A673 (cell line): Measurements from ENCODE around the gene ZBTB8B.

Source experiments
- EZH2 ChIP-seq: fragments of 200-600 bp; sonication (generic); IDR thresholded peaks from 2 replicates; pipeline ENCODE4 v1.6.1; 2017; ENCODE audit warnings: borderline replicate concordance, low read depth, mild to moderate bottlenecking, mixed read lengths, antibody characterized with exemption, low read length; ENCODE audit not compliant: poor library complexity, severe bottlenecking
- TF ChIP-seq, protein P1 (sequence below): fragments of 300-800, 200-600 bp; sonication (generic); conservative IDR thresholded peaks from 2 replicates; pipeline ENCODE4 v1.5.1; 2017; ENCODE audit warnings: low read depth, mild to moderate bottlenecking, antibody characterized with exemption, low read length, moderate library complexity, mixed read lengths

DNA sequence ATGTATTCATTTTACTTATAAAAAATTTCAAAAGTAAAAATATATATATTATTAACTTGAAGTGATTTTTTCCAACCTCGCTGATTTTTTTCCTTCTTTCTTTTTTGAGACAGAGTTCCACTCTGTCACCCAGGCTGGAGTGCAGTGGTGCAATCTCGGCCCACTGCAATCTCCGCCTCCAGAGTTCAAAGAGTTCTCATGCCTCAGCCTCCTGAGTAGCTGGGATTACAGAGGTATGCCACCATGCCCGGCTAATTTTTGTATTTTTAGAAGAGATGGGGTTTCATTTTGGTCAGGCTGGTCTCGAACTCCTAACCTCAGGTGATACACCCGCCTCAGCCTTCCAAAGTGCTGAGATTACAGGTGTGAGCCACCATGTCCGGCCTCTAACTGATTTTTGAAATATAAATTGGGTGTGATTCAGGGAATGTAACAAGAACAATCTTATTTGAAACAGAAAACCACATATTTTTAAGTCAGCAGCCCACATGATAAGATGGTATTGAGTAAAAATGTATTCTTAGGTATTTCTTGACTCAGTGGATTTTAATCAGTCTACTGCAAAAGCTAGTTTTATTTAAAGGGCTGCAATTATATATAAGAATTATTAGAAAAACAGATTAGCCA is 30.0 kb downstream of the ZBTB8B start:
- TF ChIP-seq, protein P1, sequence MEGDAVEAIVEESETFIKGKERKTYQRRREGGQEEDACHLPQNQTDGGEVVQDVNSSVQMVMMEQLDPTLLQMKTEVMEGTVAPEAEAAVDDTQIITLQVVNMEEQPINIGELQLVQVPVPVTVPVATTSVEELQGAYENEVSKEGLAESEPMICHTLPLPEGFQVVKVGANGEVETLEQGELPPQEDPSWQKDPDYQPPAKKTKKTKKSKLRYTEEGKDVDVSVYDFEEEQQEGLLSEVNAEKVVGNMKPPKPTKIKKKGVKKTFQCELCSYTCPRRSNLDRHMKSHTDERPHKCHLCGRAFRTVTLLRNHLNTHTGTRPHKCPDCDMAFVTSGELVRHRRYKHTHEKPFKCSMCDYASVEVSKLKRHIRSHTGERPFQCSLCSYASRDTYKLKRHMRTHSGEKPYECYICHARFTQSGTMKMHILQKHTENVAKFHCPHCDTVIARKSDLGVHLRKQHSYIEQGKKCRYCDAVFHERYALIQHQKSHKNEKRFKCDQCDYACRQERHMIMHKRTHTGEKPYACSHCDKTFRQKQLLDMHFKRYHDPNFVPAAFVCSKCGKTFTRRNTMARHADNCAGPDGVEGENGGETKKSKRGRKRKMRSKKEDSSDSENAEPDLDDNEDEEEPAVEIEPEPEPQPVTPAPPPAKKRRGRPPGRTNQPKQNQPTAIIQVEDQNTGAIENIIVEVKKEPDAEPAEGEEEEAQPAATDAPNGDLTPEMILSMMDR = no peak
- TF ChIP-seq EZH2 = no peak
